ENCODE measurements around the gene PPP2R2D. TPM values are rescaled to one million over a fixed set of nuclear protein-coding genes. Genes with fewer than 3 reads are reported as not detected.

Gene PPP2R2D
- total and polyA plus RNA-seq, 2 donors = 29.3 to 32.3 TPM

GRCh38 chr10:131907679-131908078, 6.9 kb downstream of the PPP2R2D start:
- 49% methylated on average over 8 of the region's 8 CpGs for WGBS
- DNase-seq (ENCODE audit: low read depth in 6 of 9, low spot score in 9 of 9) = peak in 8 of 9 donors; percentile 37 to 86 (median 60)
- Histone ChIP-seq H3K4me3 (ENCODE audit: low read length in 2 of 2) (peak overlapping the region in 1 of 2 donors; percentile 31), H3K27me3 (ENCODE audit: control insufficient read depth in 2 of 2, insufficient read depth in 1 of 2, low read length in 1 of 2) (no peaks in the 10 kb centered on the region), H3K9me3 (ENCODE audit: control insufficient read depth in 2 of 2, insufficient read depth in 1 of 2, low read length in 1 of 2) (peaks cover 0 to 5% of the 10 kb centered on the region in 2 donors), H3K27ac (ENCODE audit: low read depth in 1 of 2, low read length in 1 of 2) (peak overlapping the region; percentile 46 to 90), H3K36me3 (ENCODE audit: control insufficient read depth in 2 of 2, insufficient read depth in 2 of 2, low read length in 1 of 2) (peaks cover 20 to 28% of the 10 kb centered on the region in 2 donors), H3K4me1 (ENCODE audit: control insufficient read depth in 2 of 2, insufficient read depth in 2 of 2, low read length in 2 of 2) (peaks cover 41 to 62% of the 10 kb centered on the region in 2 donors)

- peaks cover 20 to 28% of the 10 kb centered on the region in 2 donors for H3K36me3 ChIP-seq (ENCODE audit: control insufficient read depth in 2 of 2, insufficient read depth in 2 of 2, low read length in 1 of 2)
- H3K4me1 ChIP-seq (ENCODE audit: control insufficient read depth in 2 of 2, insufficient read depth in 2 of 2, low read length in 2 of 2) = peaks cover 39 to 57% of the 10 kb centered on the region in 2 donors
- H3K27me3 ChIP-seq (ENCODE audit: control insufficient read depth in 2 of 2, insufficient read depth in 1 of 2, low read length in 1 of 2) = no peaks in the 10 kb centered on the region
- peak overlapping the region in 1 of 2 donors; percentile 90 for H3K27ac ChIP-seq (ENCODE audit: low read depth in 1 of 2, low read length in 1 of 2)
- 87% methylated on average over 5 of the region's 5 CpGs for WGBS
- peak overlapping the region in 1 of 2 donors; percentile 31 for H3K4me3 ChIP-seq (ENCODE audit: low read length in 2 of 2)
- no peak for DNase-seq (ENCODE audit: low read depth in 6 of 9, low spot score in 9 of 9)
- H3K9me3 ChIP-seq (ENCODE audit: control insufficient read depth in 2 of 2, insufficient read depth in 1 of 2, low read length in 1 of 2) = peaks cover 0 to 5% of the 10 kb centered on the region in 2 donors
Measured at GRCh38 chr10:131908151-131908550, 7.3 kb downstream of the PPP2R2D start.

- H3K4me3 ChIP-seq (ENCODE audit: low read length in 2 of 2) = no peak overlapping the region
- H3K36me3 ChIP-seq (ENCODE audit: control insufficient read depth in 2 of 2, insufficient read depth in 2 of 2, low read length in 1 of 2) = peaks cover 16 to 28% of the 10 kb centered on the region in 2 donors
- DNase-seq (ENCODE audit: low read depth in 6 of 9, low spot score in 9 of 9) = no peak
- peak overlapping the region in 1 of 2 donors; percentile 90 for H3K27ac ChIP-seq (ENCODE audit: low read depth in 1 of 2, low read length in 1 of 2)
- peaks cover 37 to 59% of the 10 kb centered on the region in 2 donors for H3K4me1 ChIP-seq (ENCODE audit: control insufficient read depth in 2 of 2, insufficient read depth in 2 of 2, low read length in 2 of 2)
- H3K9me3 ChIP-seq (ENCODE audit: control insufficient read depth in 2 of 2, insufficient read depth in 1 of 2, low read length in 1 of 2) = peaks cover 0 to 5% of the 10 kb centered on the region in 2 donors
- H3K27me3 ChIP-seq (ENCODE audit: control insufficient read depth in 2 of 2, insufficient read depth in 1 of 2, low read length in 1 of 2) = no peaks in the 10 kb centered on the region
- 77% methylated on average over 8 of the region's 8 CpGs for WGBS
Measured at GRCh38 chr10:131909014-131909808, 8.4 kb downstream of the PPP2R2D start.

- H3K4me1 ChIP-seq (ENCODE audit: control insufficient read depth in 2 of 2, insufficient read depth in 2 of 2, low read length in 2 of 2) = peaks cover 30 to 52% of the 10 kb centered on the region in 2 donors
- no peak for DNase-seq (ENCODE audit: low read depth in 6 of 9, low spot score in 9 of 9)
- H3K9me3 ChIP-seq (ENCODE audit: control insufficient read depth in 2 of 2, insufficient read depth in 1 of 2, low read length in 1 of 2) = peaks cover 0 to 5% of the 10 kb centered on the region in 2 donors
- no peak overlapping the region for H3K27ac ChIP-seq (ENCODE audit: low read depth in 1 of 2, low read length in 1 of 2)
- no peaks in the 10 kb centered on the region for H3K27me3 ChIP-seq (ENCODE audit: control insufficient read depth in 2 of 2, insufficient read depth in 1 of 2, low read length in 1 of 2)
- peaks cover 16 to 28% of the 10 kb centered on the region in 2 donors for H3K36me3 ChIP-seq (ENCODE audit: control insufficient read depth in 2 of 2, insufficient read depth in 2 of 2, low read length in 1 of 2)
- H3K4me3 ChIP-seq (ENCODE audit: low read length in 2 of 2) = no peak overlapping the region
- 97% methylated on average over 11 of the region's 11 CpGs for WGBS
Measured at GRCh38 chr10:131909929-131910328, 9.1 kb downstream of the PPP2R2D start.

- Histone ChIP-seq H3K27ac (ENCODE audit: low read depth in 1 of 2, low read length in 1 of 2) (no peak overlapping the region), H3K4me3 (ENCODE audit: low read length in 2 of 2) (no peak overlapping the region), H3K4me1 (ENCODE audit: control insufficient read depth in 2 of 2, insufficient read depth in 2 of 2, low read length in 2 of 2) (peaks cover 27 to 43% of the 10 kb centered on the region in 2 donors), H3K36me3 (ENCODE audit: control insufficient read depth in 2 of 2, insufficient read depth in 2 of 2, low read length in 1 of 2) (peaks cover 16 to 19% of the 10 kb centered on the region in 2 donors), H3K9me3 (ENCODE audit: control insufficient read depth in 2 of 2, insufficient read depth in 1 of 2, low read length in 1 of 2) (no peaks in the 10 kb centered on the region), H3K27me3 (ENCODE audit: control insufficient read depth in 2 of 2, insufficient read depth in 1 of 2, low read length in 1 of 2) (no peaks in the 10 kb centered on the region)
- WGBS = 93% methylated on average over 15 of the region's 15 CpGs
- DNase-seq (ENCODE audit: low read depth in 6 of 9, low spot score in 9 of 9) = no peak
Measured at GRCh38 chr10:131910663-131911314, 10.0 kb downstream of the PPP2R2D start.

- Histone ChIP-seq H3K9me3 (ENCODE audit: control insufficient read depth in 2 of 2, insufficient read depth in 1 of 2, low read length in 1 of 2) (no peaks in the 10 kb centered on the region), H3K27ac (ENCODE audit: low read depth in 1 of 2, low read length in 1 of 2) (no peak overlapping the region), H3K4me1 (ENCODE audit: control insufficient read depth in 2 of 2, insufficient read depth in 2 of 2, low read length in 2 of 2) (peaks cover 23 to 39% of the 10 kb centered on the region in 2 donors), H3K36me3 (ENCODE audit: control insufficient read depth in 2 of 2, insufficient read depth in 2 of 2, low read length in 1 of 2) (peaks cover 16% of the 10 kb centered on the region in 2 donors), H3K27me3 (ENCODE audit: control insufficient read depth in 2 of 2, insufficient read depth in 1 of 2, low read length in 1 of 2) (no peaks in the 10 kb centered on the region), H3K4me3 (ENCODE audit: low read length in 2 of 2) (no peak overlapping the region)
- 88% methylated on average over 9 of the region's 9 CpGs for WGBS
- no peak for DNase-seq (ENCODE audit: low read depth in 6 of 9, low spot score in 9 of 9)
Measured at GRCh38 chr10:131911451-131911850, 10.6 kb downstream of the PPP2R2D start.

GRCh38 chr10:131912620-131913019, 11.8 kb downstream of the PPP2R2D start:
- Histone ChIP-seq H3K4me3 (ENCODE audit: low read length in 2 of 2) (no peak overlapping the region), H3K4me1 (ENCODE audit: control insufficient read depth in 2 of 2, insufficient read depth in 2 of 2, low read length in 2 of 2) (peaks cover 21 to 30% of the 10 kb centered on the region in 2 donors), H3K9me3 (ENCODE audit: control insufficient read depth in 2 of 2, insufficient read depth in 1 of 2, low read length in 1 of 2) (no peaks in the 10 kb centered on the region), H3K36me3 (ENCODE audit: control insufficient read depth in 2 of 2, insufficient read depth in 2 of 2, low read length in 1 of 2) (peaks cover 16% of the 10 kb centered on the region in 2 donors), H3K27me3 (ENCODE audit: control insufficient read depth in 2 of 2, insufficient read depth in 1 of 2, low read length in 1 of 2) (no peaks in the 10 kb centered on the region), H3K27ac (ENCODE audit: low read depth in 1 of 2, low read length in 1 of 2) (no peak overlapping the region)
- WGBS = 98% methylated on average over 3 of the region's 3 CpGs
- no peak for DNase-seq (ENCODE audit: low read depth in 6 of 9, low spot score in 9 of 9)

- H3K9me3 ChIP-seq (ENCODE audit: control insufficient read depth in 2 of 2, insufficient read depth in 1 of 2, low read length in 1 of 2) = no peaks in the 10 kb centered on the region
- H3K27me3 ChIP-seq (ENCODE audit: control insufficient read depth in 2 of 2, insufficient read depth in 1 of 2, low read length in 1 of 2) = no peaks in the 10 kb centered on the region
- no peak overlapping the region for H3K27ac ChIP-seq (ENCODE audit: low read depth in 1 of 2, low read length in 1 of 2)
- H3K4me1 ChIP-seq (ENCODE audit: control insufficient read depth in 2 of 2, insufficient read depth in 2 of 2, low read length in 2 of 2) = peaks cover 3 to 9% of the 10 kb centered on the region in 2 donors
- WGBS = 97% methylated on average over 11 of the region's 11 CpGs
- H3K4me3 ChIP-seq (ENCODE audit: low read length in 2 of 2) = no peak overlapping the region
- peaks cover 8 to 11% of the 10 kb centered on the region in 2 donors for H3K36me3 ChIP-seq (ENCODE audit: control insufficient read depth in 2 of 2, insufficient read depth in 2 of 2, low read length in 1 of 2)
- DNase-seq (ENCODE audit: low read depth in 6 of 9, low spot score in 9 of 9) = no peak
Measured at GRCh38 chr10:131915484-131915883, 14.7 kb downstream of the PPP2R2D start.

Measured in thymus (tissue), 11 donors.